ENCODE data around the gene PSORS1C1.
"Not testable (repeated sequence)": the region's sequence is repeated elsewhere in the genome, so short reads cannot be mapped to it uniquely, and the experiment has no call there.

PSORS1C1 gene

GRCh38 chr6:31179896-31180295 lies 65.3 kb downstream of the PSORS1C1 start:
- H3K9me3 ChIP-seq (ENCODE audit: control insufficient read depth, low read length) = no peaks in the 10 kb centered on the region
- no peaks in the 10 kb centered on the region for H3K36me3 ChIP-seq (ENCODE audit: control insufficient read depth, insufficient read depth, low read length)
- H3K4me1 ChIP-seq (ENCODE audit: control insufficient read depth, insufficient read depth, low read length) = peaks cover 24% of the 10 kb centered on the region
- H3K9ac ChIP-seq (ENCODE audit: low read length) = no peak overlapping the region
- peak overlapping the region; percentile 22 for H3K4me3 ChIP-seq (ENCODE audit: low read length)
- H3K27me3 ChIP-seq (ENCODE audit: control insufficient read depth, insufficient read depth, low read length) = no peaks in the 10 kb centered on the region

DNA sequence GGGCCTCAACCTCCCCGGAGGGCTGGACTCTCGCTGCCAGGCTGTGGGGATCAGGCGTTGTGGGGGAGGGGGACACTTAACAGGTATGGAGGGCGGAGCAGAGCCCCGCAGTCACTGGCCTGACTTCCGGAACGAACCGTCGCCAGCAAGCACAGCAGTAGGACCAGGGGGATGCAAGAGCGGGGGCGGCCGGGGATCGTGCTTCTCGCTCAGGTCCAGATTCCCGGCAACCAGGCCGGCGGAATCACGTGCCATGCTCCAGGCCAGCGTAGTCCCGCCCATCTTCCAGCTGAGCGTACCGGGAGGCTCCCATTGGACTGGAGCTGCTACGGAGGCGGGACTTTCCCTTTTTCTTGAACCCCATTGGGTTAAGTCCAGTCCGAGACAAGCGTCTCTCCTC lies 65.9 kb downstream of the PSORS1C1 start:
- Histone ChIP-seq H3K9ac (ENCODE audit: low read length) (no peak overlapping the region), H3K36me3 (ENCODE audit: control insufficient read depth, insufficient read depth, low read length) (no peaks in the 10 kb centered on the region), H3K4me3 (ENCODE audit: low read length) (peak overlapping the region; percentile 22), H3K27me3 (ENCODE audit: control insufficient read depth, insufficient read depth, low read length) (no peaks in the 10 kb centered on the region), H3K9me3 (ENCODE audit: control insufficient read depth, low read length) (no peaks in the 10 kb centered on the region), H3K4me1 (ENCODE audit: control insufficient read depth, insufficient read depth, low read length) (peaks cover 24% of the 10 kb centered on the region)

GRCh38 chr6:31183287-31183686 lies 68.7 kb downstream of the PSORS1C1 start:
- H3K4me1 ChIP-seq (ENCODE audit: control insufficient read depth, insufficient read depth, low read length) = peaks cover 33% of the 10 kb centered on the region
- H3K27me3 ChIP-seq (ENCODE audit: control insufficient read depth, insufficient read depth, low read length); H3K36me3 ChIP-seq (ENCODE audit: control insufficient read depth, insufficient read depth, low read length); H3K9me3 ChIP-seq (ENCODE audit: control insufficient read depth, low read length); H3K4me3 ChIP-seq (ENCODE audit: low read length); H3K9ac ChIP-seq (ENCODE audit: low read length): not testable (repeated sequence)

DNA sequence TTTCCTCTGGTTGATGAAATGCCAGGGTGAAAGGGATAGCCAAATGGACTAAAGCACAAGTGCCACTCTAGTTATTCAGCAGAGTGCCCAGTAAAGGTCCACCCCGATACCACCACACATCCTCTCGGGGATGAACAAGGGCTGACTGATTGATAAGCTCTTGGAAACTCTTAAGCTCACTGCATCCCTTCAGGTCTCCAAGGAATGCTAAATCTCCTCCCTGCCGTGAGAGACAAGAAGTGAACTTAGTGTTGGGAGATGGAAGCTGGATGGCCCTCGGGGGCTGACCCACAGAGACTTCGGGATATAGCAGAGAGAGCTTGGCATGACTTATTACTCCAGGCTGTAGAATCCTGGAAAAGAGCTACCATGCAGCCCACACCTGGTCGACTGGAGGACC lies 69.3 kb downstream of the PSORS1C1 start:
- H3K4me3 ChIP-seq (ENCODE audit: low read length); H3K9me3 ChIP-seq (ENCODE audit: control insufficient read depth, low read length); H3K36me3 ChIP-seq (ENCODE audit: control insufficient read depth, insufficient read depth, low read length); H3K27me3 ChIP-seq (ENCODE audit: control insufficient read depth, insufficient read depth, low read length): not testable (repeated sequence)
- Histone ChIP-seq H3K4me1 (ENCODE audit: control insufficient read depth, insufficient read depth, low read length) (peaks cover 30% of the 10 kb centered on the region), H3K9ac (ENCODE audit: low read length) (peak overlapping the region; percentile 8)

DNA sequence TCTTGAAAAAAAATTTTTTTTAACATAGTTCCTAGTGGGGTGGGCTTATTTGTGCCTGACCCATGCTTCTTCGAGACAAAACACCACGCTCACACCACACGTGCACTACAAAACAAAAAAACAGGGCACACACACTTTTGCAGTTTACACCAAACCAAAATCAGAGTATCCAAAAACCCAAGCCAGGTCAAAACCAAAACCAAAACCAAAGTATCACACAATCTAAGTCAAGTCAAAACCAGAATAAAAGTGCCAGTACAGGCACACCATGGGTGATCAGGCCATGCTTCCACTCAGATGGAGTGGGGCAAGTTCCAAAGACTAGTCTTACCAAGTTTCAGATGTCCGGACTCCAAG lies 71.1 kb downstream of the PSORS1C1 start:
- not testable (repeated sequence) for H3K27me3 ChIP-seq (ENCODE audit: control insufficient read depth, insufficient read depth, low read length); H3K36me3 ChIP-seq (ENCODE audit: control insufficient read depth, insufficient read depth, low read length); H3K9me3 ChIP-seq (ENCODE audit: control insufficient read depth, low read length)
- peak overlapping the region; percentile 15 for H3K4me3 ChIP-seq (ENCODE audit: low read length)
- H3K4me1 ChIP-seq (ENCODE audit: control insufficient read depth, insufficient read depth, low read length) = peaks cover 14% of the 10 kb centered on the region
- peak overlapping the region; percentile 95 for H3K9ac ChIP-seq (ENCODE audit: low read length)

GRCh38 chr6:31186052-31186734 lies 71.6 kb downstream of the PSORS1C1 start:
- peaks cover 13% of the 10 kb centered on the region for H3K4me1 ChIP-seq (ENCODE audit: control insufficient read depth, insufficient read depth, low read length)
- H3K36me3 ChIP-seq (ENCODE audit: control insufficient read depth, insufficient read depth, low read length) = no peaks in the 10 kb centered on the region
- no peaks in the 10 kb centered on the region for H3K9me3 ChIP-seq (ENCODE audit: control insufficient read depth, low read length)
- no peaks in the 10 kb centered on the region for H3K27me3 ChIP-seq (ENCODE audit: control insufficient read depth, insufficient read depth, low read length)
- peak overlapping the region; percentile 15 for H3K4me3 ChIP-seq (ENCODE audit: low read length)
- H3K9ac ChIP-seq (ENCODE audit: low read length) = peak overlapping the region; percentile 95

DNA sequence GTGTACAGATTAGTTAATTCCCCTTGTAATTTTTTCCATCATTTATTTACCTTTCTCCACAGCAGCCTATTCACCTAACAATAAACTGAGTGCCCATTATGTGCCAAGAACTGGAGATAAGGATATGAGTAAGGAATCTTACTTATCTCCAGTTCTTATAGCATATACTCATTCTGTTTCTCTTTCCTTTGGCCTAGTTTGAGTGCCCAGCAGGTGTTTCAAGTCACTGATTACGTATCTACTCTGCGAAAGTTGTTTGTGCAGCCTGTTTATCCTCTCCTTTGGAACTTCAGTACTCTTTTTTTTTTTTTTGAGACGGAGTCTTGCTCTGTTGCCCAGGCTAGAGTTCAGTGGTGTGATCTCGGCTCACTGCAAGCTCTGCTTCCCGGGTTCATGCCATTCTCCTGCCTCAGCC lies 73.2 kb downstream of the PSORS1C1 start:
- H3K4me3 ChIP-seq (ENCODE audit: low read length) = no peak overlapping the region
- H3K9me3 ChIP-seq (ENCODE audit: control insufficient read depth, low read length) = no peaks in the 10 kb centered on the region
- peaks cover 13% of the 10 kb centered on the region for H3K4me1 ChIP-seq (ENCODE audit: control insufficient read depth, insufficient read depth, low read length)
- no peaks in the 10 kb centered on the region for H3K36me3 ChIP-seq (ENCODE audit: control insufficient read depth, insufficient read depth, low read length)
- no peak overlapping the region for H3K9ac ChIP-seq (ENCODE audit: low read length)
- no peaks in the 10 kb centered on the region for H3K27me3 ChIP-seq (ENCODE audit: control insufficient read depth, insufficient read depth, low read length)

- not testable (repeated sequence) for H3K27me3 ChIP-seq (ENCODE audit: control insufficient read depth, insufficient read depth, low read length); H3K9ac ChIP-seq (ENCODE audit: low read length); H3K36me3 ChIP-seq (ENCODE audit: control insufficient read depth, insufficient read depth, low read length); H3K9me3 ChIP-seq (ENCODE audit: control insufficient read depth, low read length); H3K4me3 ChIP-seq (ENCODE audit: low read length)
- H3K4me1 ChIP-seq (ENCODE audit: control insufficient read depth, insufficient read depth, low read length) = peaks cover 13% of the 10 kb centered on the region
Observed at GRCh38 chr6:31189223-31189622, 74.6 kb downstream of the PSORS1C1 start.
